Activated CD4-positive, CD25-positive, alpha-beta regulatory T cell treated with anti-CD3 and anti-CD28 coated beads, Interleukin-2, amount 50 U/mL, for 24 hours (primary cell): ENCODE results near the gene NT5C3B.
"Not testable (repeated sequence)": the region's sequence is repeated elsewhere in the genome, so short reads cannot be mapped to it uniquely, and the experiment has no call there.

ENCODE experiments used
- ATAC-seq, 2 donors: fragments of 150-1000 bp; cut with Tn5 transposase; one replicate each; pipeline ENCODE4 v1.10.0; 2021; ENCODE audit warnings: mild to moderate bottlenecking in 1 of 2, moderate library complexity in 1 of 2

The NT5C3B gene

DNA sequence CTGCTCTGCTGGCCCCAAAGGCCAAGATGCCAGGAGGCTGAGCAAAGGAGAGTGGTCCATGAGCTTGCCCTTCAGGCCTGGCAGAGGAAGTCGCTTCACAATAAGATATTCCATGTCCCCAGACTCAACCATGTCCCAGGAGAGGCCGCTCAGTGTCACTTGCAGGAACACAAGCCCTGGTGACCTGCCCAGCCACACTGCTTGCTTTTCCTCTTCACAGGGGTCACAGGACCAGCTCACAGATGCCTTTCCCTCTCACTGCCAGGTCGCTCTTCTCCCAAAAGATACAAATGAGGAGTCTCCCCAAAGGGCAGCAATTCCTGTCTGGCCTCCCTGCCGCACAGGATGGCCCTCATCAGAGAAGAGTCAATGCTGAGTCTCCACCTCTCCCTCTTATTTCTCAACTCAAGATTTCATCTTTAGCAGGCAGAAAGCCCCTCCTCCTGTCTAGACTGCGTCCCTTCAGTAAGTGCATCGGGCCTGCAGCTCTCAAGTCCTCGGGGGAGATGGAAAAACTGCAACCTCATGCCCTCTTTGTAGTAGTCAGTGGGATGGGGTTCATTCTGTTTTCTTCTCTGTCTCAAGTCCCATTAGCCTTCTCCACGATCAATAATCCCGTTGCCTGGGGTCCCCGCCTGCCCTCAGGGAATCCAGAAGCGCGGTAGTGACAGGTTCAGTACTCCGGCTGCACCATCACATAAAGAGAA is 54.5 kb downstream of the NT5C3B start:
- no peak for ATAC-seq

DNA sequence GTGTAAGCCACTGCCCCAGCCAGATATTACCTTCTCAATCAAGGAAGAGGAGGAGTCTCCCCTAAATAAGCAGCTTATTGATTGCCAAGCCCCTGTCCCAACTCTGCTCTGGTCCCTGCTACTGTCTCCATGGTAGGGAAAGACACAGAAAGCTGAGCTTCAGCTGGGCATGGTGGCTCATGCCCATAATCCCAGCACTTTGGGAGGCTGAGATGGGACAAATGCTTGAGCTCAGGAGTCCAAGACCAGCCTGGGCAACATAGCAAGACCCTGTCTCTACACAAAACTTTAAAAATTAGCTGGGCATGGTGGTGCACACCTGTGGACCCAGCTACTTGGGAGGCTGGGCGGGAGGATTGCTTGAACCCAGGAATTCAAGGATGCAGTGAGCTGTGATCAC is 56.1 kb downstream of the NT5C3B start:
- no peak for ATAC-seq

DNA sequence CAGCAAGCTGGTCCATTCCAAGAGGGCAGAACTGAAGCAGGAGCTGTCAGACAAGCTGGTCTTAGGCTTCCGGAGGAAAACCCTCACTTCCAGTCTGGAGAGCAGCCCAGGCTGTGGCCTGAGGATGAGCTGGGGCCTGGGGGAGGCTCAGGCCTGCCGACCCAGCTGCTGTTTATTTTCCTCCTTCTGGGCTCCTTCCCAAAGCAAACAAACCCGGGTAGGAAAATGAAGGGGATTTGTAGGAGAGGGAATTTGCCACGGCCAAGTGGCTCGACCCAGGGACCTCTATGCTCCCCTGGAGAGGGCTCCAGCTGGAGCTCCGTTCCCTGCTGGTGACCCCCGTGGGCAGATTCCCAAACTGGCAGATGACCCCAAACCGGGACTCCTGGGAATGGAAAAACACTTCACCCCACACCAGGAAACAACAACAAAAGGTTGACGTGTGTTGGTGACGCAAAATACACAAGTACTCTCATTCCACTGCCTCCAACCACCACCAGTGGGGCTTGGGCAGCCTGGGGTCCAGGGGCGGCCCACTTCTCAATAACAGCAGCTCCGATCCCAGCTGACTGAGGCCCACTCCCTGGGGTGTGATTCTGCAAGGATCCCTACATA is 58.4 kb downstream of the NT5C3B start:
- ATAC-seq, result no peak

DNA sequence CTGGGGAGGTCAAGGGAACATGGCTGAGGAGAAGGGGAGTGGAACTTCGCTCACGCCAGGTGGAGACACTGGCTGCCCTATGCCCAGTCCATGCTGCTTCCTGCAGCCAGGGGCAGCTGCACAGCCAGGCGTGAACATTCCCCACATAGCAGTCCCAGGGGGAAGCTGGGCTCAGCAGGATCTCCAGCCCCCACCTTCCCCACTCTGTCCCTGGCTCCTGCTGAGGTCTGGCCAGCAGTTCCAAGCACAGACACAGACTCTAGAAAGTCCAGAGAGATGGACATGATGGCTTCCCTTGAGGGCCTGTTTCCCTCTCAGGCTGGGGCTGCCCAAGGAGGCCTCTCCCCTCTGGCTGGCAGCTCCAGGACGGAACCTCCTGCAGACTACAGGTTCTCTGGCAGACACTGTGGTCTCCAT is 58.9 kb downstream of the NT5C3B start:
- ATAC-seq, result no peak

DNA sequence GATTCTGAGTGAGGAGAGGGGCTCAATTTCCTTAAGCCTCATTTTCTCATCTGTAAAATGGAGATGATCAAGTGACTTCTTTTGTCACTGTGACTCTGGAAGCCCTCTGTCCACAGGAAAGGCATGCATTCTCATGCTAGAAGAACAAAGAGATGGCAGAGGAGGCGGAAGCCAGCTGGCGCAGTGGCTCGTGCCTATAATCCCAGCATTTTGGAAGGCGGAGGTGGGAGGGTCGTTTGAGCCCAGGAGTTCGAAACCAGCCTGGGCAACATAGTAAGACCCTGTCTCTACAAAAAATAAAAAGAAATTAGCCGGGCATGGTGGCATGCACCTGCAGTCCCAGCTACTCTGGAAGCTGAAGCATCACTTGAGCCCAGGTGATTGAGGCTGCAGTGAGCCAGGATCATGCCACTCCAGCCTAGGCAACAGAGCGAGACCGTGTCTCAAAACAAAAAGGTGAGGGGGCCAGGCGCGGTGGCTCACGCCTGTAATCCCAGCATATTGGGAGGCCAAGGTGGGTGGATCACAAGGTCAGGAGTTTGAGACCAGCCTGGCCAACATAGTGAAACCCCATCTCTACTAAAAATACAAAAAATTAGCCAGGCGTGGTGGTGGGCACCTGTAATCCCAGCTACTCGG is 59.7 kb downstream of the NT5C3B start:
- not testable (repeated sequence) for ATAC-seq

DNA sequence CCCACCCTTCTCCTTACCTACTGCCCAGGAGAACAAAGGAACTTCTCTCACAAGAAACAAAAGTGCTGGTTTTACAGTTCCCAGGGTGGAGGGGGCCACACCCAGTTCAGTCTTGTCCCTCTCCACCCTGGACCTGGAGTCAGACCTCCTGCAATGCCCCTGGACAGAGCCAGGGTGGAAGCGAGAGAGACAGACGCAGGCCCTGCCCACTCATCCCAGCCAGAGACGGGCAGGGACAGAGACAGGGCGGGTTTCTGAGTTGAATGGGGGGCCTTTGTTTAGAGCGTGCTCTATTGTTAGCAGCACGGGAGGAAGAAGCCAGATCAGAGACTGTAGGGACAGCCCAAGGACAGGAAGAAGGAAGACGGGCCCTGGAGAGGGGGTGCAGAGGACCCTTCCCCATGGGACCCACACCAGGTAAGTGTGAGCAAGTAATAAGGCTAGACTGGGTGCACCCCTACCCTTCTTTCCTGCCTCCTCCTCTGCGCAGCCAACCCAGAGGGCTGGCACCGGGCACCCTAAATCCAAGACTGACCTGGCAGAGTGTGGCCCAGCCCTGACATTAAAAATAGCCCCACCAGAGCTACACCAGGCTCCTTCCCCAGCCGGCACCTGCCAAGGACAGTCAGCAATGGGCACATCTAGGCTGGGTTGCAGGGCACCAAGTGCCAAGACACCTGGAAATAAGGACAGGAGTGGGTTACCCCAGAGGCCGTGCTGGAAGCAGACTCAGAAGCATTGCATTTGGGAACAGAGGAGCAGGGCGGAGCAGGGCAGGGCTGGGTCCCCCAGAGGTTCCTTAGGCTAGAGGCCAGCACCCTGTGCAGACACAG is 60.4 kb downstream of the NT5C3B start:
- ATAC-seq, result no peak
